HL-60 (cell line): Measurements from ENCODE around the gene IAH1.

Source experiments
- DNase-seq, 2 experiments: peaks; one replicate each; pipeline ENCODE4 v3.0.0-alpha.2; 2010 to 2020; ENCODE audit warnings: low read depth in 1 of 2, low spot score in 1 of 2
- H3K27ac ChIP-seq: fragments of 250-450 bp; sonication (Bioruptor Pico); replicated peaks from 2 replicates; pipeline ENCODE4 v1.5.1; 2020; ENCODE audit warnings: mild to moderate bottlenecking, moderate library complexity
- H3K27me3 ChIP-seq: fragments of 250-450 bp; sonication (Bioruptor Pico); 2 replicates; pipeline ENCODE4 v1.5.1; 2021; ENCODE audit warnings: mild to moderate bottlenecking, moderate library complexity; ENCODE audit not compliant: insufficient read depth, poor library complexity, severe bottlenecking
- H3K4me3 ChIP-seq: replicated peaks from 2 replicates; pipeline ENCODE4 v1.5.1; 2011; ENCODE audit warnings: mild to moderate bottlenecking, control low read depth, low read length; ENCODE audit not compliant: insufficient read depth
- GABPA ChIP-seq: IDR thresholded peaks from 2 replicates; pipeline ENCODE4 v1.6.1; 2012; ENCODE audit warnings: low read depth
- POLR2AphosphoS5 ChIP-seq: IDR thresholded peaks from 2 replicates; pipeline ENCODE4 v1.6.1; 2012; ENCODE audit warnings: low read depth
- SPI1 ChIP-seq: IDR thresholded peaks from 2 replicates; pipeline ENCODE4 v1.6.1; 2012; ENCODE audit warnings: low read depth, mild to moderate bottlenecking, borderline replicate concordance
- TF ChIP-seq, protein P1 (sequence below): IDR thresholded peaks from 2 replicates; pipeline ENCODE4 v1.6.1; 2012; ENCODE audit warnings: low read depth; ENCODE audit not compliant: insufficient replicate concordance
- TF ChIP-seq, protein P2 (sequence below): IDR thresholded peaks from one replicate; pipeline ENCODE4 v1.5.1; 2011; ENCODE audit warnings: low read length, control low read depth, inconsistent platforms; ENCODE audit not compliant: insufficient read depth

The IAH1 gene

DNA sequence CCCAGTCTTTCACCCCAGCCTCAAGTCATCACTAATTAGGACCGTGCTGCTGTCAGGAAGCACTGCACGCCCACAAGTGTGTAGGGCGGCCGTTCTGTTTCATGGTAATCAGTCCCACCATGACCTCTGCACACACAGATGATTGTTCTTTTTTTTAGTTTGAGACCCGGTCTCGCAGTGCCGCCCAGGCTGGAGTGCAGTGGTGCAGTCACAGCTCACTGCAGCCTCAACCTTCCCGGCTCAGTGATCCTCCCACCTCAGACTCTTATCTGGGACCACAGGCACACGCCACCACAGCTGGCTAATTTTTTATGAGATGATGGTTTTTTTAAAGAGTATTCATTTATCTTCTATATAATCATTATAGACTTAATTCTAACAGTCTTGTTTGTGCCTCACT lies 1.8 kb upstream of the IAH1 start:
- no peak overlapping the region for H3K27ac ChIP-seq
- no peak overlapping the region for H3K4me3 ChIP-seq
- no peaks in the 10 kb centered on the region for H3K27me3 ChIP-seq
- DNase-seq: no peak
- TF ChIP-seq, protein P1, sequence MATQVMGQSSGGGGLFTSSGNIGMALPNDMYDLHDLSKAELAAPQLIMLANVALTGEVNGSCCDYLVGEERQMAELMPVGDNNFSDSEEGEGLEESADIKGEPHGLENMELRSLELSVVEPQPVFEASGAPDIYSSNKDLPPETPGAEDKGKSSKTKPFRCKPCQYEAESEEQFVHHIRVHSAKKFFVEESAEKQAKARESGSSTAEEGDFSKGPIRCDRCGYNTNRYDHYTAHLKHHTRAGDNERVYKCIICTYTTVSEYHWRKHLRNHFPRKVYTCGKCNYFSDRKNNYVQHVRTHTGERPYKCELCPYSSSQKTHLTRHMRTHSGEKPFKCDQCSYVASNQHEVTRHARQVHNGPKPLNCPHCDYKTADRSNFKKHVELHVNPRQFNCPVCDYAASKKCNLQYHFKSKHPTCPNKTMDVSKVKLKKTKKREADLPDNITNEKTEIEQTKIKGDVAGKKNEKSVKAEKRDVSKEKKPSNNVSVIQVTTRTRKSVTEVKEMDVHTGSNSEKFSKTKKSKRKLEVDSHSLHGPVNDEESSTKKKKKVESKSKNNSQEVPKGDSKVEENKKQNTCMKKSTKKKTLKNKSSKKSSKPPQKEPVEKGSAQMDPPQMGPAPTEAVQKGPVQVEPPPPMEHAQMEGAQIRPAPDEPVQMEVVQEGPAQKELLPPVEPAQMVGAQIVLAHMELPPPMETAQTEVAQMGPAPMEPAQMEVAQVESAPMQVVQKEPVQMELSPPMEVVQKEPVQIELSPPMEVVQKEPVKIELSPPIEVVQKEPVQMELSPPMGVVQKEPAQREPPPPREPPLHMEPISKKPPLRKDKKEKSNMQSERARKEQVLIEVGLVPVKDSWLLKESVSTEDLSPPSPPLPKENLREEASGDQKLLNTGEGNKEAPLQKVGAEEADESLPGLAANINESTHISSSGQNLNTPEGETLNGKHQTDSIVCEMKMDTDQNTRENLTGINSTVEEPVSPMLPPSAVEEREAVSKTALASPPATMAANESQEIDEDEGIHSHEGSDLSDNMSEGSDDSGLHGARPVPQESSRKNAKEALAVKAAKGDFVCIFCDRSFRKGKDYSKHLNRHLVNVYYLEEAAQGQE: no peak
- TF ChIP-seq SPI1 (no peak), GABPA (no peak), POLR2AphosphoS5 (no peak)
- TF ChIP-seq, protein P2, sequence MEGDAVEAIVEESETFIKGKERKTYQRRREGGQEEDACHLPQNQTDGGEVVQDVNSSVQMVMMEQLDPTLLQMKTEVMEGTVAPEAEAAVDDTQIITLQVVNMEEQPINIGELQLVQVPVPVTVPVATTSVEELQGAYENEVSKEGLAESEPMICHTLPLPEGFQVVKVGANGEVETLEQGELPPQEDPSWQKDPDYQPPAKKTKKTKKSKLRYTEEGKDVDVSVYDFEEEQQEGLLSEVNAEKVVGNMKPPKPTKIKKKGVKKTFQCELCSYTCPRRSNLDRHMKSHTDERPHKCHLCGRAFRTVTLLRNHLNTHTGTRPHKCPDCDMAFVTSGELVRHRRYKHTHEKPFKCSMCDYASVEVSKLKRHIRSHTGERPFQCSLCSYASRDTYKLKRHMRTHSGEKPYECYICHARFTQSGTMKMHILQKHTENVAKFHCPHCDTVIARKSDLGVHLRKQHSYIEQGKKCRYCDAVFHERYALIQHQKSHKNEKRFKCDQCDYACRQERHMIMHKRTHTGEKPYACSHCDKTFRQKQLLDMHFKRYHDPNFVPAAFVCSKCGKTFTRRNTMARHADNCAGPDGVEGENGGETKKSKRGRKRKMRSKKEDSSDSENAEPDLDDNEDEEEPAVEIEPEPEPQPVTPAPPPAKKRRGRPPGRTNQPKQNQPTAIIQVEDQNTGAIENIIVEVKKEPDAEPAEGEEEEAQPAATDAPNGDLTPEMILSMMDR: no peak

DNA sequence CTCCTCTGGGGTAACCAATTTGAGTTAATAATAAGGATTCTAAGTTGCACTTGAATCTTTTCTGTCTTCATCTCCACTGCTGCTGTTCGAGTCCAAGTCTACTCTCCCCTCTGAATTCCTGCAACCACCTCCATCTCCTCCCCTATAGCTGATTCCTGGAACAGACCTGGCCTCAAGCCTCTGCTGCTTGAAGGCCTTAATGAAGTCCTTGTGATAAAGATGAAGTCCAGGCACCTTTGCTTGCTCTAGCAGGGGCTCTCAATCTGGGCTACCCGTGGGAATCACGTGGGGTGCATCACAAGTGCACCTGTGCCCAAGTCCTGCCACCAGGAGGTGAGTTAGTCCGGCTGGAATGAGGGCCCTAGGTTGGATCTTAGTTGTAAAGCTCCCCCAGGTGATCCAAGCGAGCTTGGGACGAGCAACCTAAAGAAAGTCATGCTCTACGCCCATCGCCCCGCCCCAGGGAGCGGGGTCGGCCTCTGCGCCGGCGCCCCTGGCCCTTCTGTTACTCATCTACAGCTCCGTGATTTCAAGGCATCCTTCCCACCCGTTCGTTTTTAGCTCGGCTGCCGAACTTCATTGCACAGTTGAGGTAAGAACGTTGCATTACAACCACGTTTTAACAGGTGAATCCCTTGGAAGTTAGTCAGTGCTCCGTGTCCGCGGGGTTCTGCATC lies 905 bp upstream of the IAH1 start:
- H3K27ac ChIP-seq: peak overlapping the region; percentile 75; the same call in 1 of the 2 replicates
- no peak for DNase-seq

DNA sequence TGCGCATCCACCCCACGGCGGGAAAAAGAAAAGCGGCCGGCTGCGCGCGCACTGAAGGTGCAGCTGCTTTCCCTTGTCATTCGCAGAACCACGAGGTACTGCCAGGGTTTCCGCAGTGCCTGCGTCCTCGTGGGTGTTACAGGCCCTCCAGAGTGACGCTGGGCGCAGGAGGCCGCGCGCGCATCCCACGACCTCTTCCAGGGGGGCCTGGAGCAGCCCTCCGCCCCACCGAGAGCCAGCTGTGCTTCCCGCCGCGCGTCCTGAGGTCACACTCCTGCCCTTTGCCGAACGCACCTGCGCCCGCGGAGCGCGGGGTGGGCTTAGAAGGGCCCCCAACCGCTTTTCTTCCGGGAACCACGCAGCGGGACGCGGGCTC lies 378 bp upstream of the IAH1 start:
- TF ChIP-seq POLR2AphosphoS5 (no peak), SPI1 (no peak), GABPA (no peak)
- TF ChIP-seq, protein P2: no peak
- TF ChIP-seq, protein P1: no peak
- H3K27me3 ChIP-seq: no peaks in the 10 kb centered on the region
- peak in 1 of 2 experiments; percentile 7 for DNase-seq
- peak overlapping the region; percentile 75 for H3K27ac ChIP-seq
- H3K4me3 ChIP-seq: peak overlapping the region; percentile 68

More for the DNA sequence above, 905 bp upstream of the IAH1 start:
- H3K27me3 ChIP-seq: no peaks in the 10 kb centered on the region
- TF ChIP-seq SPI1 (no peak), GABPA (no peak), POLR2AphosphoS5 (no peak)
- TF ChIP-seq, protein P2: no peak
- TF ChIP-seq, protein P1: no peak
- no peak overlapping the region for H3K4me3 ChIP-seq
